Activated CD8-positive, alpha-beta memory T cell treated with anti-CD3 and anti-CD28 coated beads, Interleukin-2, amount 50 U/mL, for 1 hour (primary cell): ENCODE data around the gene OR1F1.
"Not testable (repeated sequence)": the region's sequence is repeated elsewhere in the genome, so short reads cannot be mapped to it uniquely, and the experiment has no call there.

ENCODE experiments used
- DNase-seq: peaks from one replicate; pipeline ENCODE4 v3.0.0-alpha.2; 2020; ENCODE audit errors: extremely low read depth

The OR1F1 gene

DNA sequence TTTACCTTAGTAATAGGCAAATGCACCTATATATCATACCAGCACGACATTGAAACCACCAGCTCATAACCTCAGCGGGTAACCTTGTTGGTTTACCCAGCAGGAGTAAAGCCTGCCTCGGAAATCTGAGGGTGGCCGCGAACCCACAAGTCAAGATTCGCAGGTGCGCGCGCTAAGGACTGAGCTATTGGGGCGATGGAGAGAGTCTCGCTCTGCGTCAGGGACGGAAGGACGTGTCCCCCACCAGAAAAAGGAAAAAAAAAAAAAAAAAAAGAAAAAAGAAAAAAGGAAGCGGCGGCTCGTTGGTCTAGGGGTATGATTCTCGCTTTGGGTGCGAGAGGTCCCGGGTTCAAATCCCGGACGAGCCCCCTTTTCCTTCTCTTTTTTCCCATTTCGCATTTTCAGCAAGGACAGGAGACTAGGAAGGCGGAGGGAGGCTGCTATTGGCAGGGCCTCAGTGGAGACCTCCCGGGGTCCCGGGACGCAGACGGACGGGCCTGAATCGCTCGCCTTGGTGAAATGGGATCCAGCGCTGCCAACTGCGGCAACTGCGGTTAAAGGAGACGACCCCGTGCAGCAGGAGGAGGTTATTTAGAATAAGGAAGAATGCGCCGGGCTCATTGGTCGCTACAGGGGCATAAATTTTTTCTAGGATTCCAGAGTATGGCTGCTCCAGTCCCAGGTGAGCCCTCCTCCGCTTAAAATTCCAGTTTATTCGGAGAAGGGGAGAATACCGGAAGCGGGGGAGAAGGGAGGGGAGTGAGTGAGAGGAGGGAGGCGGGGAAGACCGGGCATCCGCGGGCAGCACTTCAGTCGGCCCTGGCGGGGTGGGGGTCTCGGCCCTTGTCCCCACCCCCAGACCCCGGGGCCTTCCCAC lies at the start of gene OR1F1:
OR1F1 (plus strand) TSS at position 407 of the 877 bp plus-strand sequence.
- DNase-seq: no peak

DNA sequence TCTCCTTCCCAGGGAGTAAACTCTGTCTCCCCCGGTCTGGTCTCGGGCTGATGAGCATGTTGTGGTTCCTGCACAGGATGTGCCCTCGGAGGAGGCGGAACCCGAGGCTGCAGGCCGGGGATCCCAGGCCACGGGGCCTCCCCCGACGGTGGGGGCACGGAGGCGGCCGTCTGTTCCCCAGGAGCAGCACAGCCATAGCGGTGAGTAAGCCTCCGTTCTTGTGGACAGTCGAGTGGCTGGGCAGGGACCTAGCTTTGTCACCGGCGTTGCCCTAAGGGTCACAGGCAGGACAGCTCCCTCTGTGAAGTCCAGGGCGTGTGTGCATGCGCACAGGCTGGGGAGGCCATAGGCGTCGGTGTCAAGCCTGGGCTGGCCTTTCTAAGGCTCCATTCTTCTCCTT lies 49.7 kb upstream of the OR1F1 start:
- DNase-seq: no peak

DNA sequence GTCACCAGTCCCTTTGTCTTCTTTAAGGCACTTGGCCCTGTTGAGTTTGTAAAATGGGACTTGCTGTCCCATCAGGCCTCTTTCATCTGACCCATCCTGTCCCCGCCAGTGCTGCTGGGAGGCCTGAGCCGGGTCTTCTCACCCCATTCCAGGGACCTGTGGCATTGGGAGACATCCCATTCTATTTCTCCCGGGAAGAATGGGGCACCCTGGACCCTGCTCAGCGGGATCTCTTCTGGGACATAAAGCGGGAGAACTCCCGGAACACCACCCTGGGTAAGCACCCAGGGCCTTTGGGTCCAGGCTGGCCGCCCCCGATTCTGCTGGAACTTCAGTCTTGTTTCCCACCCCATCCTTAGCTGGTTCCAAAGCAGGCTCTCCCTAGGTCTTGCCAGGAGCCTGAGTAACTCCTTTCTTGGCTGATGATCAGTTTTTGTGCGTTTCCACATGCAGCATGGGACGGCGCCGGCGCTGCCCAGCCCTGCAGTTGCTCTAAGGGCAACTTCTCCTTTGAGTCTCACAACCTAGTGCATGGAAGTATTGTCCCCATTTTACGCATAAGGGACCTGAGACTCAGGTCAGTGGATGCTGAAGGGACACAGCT lies 49.1 kb upstream of the OR1F1 start:
- no peak for DNase-seq

DNA sequence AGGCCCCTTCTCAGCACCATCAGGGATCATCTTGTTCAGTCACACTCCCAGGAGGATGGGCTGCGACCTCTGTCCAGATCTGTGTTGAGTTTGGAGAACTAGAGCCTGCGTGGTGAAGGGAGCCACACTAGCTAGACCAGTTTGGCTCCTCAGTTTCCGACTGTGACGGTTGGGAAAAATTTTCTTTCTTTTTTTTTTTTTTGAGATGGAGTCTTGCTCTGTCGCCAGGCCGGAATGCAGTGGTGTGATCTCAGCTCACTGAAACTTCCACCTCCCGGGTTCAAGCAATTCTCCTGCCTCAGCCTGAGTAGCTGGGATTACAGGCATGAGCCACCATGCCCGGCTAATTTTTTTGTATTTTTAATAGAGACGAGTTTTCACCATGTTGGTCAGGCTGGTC lies 48.4 kb upstream of the OR1F1 start:
- not testable (repeated sequence) for DNase-seq

DNA sequence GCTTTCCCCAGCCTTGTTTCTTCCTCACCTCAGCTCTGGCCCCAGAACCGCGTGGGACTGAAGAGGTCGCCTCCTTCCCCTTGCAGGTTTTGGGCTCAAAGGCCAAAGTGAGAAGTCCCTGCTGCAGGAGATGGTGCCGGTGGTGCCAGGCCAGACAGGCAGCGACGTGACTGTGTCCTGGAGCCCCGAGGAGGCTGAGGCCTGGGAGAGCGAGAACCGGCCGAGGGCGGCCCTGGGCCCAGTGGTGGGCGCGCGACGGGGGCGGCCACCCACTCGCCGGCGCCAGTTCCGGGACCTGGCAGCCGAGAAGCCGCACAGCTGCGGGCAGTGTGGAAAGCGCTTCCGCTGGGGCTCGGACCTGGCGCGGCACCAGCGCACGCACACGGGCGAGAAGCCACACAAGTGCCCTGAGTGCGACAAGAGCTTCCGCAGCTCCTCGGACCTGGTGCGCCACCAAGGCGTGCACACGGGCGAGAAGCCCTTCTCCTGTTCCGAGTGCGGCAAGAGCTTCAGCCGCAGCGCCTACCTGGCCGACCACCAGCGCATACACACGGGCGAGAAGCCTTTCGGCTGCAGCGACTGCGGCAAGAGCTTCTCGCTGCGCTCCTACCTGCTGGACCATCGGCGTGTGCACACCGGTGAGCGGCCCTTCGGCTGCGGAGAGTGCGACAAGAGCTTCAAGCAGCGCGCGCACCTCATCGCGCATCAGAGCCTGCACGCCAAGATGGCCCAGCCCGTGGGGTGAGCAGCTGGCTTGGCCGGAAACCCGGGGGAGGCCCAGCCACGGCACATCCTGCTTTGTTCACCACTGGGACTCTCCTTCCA lies 47.2 kb upstream of the OR1F1 start:
- DNase-seq: no peak

DNA sequence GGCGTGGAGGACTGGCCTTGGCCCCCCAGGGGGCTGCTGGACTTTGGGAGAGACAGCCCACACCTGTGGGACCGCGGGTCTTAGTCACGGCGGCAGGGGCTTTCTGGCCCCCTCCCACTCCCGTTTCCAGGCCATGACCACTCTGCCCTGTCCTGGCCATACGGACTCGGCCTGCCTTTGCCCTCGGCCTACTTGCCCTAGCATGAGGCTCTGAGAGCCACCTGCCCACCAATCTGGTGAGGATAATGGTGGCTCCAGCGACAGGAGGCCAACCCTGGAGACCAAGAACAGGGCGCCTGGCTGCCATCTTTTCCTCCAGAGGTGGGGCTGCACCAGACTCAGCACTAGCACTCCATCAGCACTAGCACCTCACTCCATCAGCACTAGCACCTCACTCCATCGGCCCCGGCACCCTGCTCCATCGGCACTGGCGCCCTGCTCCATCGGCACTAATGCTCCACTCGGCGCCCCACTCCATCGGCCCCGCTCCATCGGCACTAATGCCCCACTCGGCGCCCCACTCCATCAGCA lies 46.2 kb upstream of the OR1F1 start:
- no peak for DNase-seq

DNA sequence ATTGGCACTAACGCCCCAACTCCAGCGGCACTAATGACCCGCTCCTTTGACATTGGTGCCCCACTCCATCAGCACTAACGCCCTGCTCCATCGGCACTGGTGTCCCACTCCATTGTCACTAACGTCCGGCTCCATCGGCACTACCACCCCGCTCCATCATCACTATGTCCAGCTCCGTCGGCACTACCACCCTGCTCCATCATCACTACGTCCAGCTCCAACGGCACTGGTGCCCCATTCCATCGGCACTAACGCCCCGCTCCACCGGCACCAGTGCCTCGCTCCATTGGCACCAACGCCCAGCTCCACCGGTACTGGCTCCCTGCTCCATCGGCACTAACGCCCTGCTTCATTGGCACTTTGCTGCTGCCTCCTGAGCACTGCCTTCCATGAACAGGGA lies 45.7 kb upstream of the OR1F1 start:
- DNase-seq: no peak

DNA sequence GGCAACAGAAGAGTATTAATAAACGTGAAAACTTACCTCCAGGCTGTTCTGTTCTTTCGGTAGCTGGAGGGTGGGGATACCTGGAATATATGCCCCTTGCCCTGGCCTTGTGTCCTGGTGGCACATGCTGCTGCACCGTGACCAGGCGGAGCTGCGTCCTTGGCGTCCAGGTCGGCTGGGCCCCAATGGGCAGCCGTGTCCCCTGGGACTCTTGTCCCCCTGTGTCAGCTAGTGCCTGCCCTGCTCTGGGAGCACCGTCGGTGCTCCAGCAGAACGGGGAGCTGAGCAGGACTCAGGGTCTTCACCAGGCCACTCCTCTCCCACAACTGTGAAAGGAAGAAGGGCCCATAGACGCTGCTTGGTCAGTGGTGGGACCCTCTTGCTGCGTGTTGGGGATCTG lies 45.2 kb upstream of the OR1F1 start:
- DNase-seq: no peak

DNA sequence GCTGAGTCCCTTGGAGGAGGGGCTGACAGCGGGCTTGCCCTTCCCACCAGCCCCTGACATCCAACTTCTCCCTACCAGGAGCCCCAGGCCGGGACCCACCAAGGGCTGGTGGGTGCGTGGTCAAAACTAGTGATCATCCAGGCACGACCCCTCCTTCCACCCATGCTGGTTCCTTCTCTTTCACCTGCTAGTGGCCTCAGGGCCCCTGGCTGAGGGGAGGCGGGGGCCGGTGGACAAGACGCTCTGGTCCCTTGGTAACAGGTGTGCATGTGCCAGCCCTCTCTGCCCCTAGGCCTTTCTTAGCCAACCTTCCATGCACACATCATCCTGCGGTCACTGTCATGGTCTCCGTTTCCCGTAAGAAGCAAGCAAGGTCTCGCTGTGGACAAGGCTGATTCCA lies 44.8 kb upstream of the OR1F1 start:
- DNase-seq: no peak

DNA sequence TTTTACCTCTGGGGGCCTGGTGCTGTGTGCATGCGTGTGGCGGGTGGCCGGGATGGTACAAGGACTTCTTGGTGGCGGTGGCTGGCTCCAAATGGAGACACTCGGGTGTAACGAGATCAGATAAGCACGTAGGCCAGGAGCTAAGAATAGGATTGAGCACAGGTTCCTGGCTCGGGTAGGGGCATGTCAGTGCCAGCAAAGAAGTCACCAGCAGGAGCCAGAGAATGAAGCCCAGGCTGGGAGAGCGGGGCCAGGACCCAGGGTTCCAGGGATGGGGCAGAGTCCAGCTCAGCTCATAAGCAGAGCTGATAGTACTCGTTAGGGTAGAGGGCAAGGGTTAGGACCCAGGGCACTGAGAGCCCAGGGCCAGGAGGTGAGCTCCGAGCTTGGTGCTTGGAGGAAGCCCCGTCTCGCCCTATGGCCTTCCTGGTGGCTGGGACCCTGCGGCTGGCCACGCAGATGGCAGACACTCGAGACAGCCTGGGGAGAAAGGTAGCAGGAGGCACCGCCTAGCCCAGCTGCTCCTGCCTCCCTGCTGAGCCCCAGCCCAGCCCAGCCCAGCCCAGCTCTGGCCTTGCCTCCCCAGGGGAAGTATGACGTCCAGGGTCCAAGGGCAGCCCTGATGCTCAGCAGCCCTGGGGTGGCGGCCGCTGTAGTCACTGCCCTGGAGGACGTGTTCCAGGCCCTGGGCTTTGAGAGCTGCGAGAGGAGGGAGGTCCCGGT lies 44.2 kb upstream of the OR1F1 start:
- no peak for DNase-seq

DNA sequence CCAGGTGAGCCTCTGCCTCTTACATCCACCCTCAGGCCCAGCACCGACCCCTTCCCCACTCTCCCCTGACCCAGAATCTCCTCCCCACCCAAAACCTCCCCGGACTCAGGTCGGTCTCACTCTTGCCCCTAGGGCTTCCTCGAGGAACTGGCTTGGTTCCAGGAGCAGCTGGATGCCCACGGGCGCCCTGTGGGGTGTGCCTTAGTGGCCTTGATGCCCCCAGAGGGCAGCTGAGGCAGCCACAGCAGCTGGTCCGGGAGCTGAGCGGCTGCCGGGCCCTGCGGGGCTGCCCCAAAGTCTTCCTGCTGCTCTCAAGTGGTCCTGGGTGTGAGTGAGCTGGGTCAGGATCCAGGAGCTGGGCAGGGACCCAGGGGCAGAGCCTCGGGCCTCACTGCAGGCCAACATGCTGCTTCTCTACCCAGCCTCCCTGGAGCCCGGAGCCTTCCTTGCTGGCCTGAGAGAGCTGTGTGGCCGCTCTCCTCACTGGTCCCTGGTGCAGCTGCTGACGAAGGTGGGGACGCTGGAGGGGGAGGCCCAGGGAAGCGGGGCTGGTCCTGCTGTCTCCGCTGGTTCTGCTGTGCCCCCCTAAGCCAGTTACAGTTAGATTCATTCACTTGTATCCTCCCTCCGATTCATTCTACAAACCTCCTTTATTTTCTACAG lies 43.6 kb upstream of the OR1F1 start:
- DNase-seq: no peak

DNA sequence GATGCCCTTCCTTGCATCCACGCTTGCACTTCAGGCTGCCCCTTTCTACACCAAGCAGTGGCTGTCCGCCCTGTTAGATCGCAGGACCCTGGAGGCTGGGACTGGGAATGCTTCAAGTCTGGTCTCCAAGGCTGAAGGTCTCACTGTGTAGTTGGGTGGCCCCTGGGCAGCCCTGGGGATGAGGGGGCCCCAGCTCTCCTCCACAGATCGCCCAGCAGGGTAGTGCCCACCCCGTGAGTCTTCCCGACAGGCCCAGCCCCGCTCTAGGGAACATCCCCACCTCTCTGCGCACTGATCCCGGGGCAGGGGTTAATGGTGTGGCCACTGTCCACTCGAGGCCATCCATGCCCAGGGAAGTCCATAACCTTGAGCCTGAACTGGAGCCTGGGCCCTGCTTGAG lies 42.9 kb upstream of the OR1F1 start:
- DNase-seq: no peak

DNA sequence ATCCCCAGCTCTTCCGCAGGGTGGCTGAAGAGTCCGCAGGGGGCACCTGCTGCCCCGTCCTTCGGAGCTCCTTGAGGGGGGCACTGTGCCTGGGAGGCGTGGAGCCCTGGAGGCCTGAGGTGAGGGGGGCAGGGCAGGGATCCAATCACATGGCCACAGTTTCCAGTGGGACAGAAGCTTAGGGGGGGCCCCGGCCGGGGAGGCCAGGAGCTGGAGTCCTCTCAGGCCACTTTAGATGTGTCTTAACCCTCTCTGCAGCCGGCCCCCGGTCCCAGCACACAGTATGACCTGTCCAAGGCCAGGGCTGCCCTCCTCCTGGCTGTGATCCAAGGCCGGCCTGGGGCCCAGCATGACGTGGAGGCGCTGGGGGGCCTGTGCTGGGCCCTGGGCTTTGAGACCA lies 42.3 kb upstream of the OR1F1 start:
- no peak for DNase-seq

DNA sequence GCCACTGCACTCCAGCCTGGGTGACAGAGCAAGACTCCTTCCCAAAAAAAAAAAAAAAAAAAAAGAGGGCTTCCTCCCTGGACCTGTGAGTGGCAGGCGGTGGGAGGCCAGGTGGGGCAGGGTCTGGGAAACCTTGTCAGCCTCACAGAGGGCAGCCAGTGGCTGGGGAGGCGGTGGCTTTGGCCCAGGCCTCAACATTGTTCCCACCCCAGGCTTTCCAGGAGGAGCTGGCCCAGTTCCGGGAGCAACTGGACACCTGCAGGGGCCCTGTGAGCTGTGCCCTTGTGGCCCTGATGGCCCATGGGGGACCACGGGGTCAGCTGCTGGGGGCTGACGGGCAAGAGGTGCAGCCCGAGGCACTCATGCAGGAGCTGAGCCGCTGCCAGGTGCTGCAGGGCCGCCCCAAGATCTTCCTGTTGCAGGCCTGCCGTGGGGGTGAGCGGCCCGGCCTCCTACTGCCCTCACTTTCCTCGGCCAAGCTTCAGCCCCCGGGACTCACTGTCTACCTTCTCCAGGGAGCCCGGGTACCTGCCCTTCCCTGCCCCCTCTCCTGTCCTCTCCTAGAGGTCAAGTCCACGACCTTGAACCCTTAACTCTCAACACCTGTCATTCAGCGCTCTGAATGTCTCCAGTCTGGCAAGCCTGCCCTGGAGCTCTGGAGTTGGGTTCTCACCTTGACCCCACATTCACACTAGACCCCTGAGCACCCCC lies 40.8 kb upstream of the OR1F1 start:
- DNase-seq: no peak

DNA sequence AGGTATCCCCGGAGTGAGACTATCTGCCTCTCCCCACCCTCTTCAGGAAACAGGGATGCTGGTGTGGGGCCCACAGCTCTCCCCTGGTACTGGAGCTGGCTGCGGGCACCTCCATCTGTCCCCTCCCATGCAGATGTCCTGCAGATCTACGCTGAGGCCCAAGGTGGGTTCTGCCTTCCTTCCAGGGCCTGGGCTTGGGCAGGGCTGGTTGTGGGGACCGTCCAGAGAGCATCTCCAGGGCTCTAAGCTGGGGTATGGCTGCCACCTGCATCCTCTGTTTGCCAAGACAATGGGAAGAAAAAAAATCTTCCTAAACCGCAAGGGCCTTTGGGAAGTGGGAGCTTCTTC lies 40.3 kb upstream of the OR1F1 start:
- no peak for DNase-seq

DNA sequence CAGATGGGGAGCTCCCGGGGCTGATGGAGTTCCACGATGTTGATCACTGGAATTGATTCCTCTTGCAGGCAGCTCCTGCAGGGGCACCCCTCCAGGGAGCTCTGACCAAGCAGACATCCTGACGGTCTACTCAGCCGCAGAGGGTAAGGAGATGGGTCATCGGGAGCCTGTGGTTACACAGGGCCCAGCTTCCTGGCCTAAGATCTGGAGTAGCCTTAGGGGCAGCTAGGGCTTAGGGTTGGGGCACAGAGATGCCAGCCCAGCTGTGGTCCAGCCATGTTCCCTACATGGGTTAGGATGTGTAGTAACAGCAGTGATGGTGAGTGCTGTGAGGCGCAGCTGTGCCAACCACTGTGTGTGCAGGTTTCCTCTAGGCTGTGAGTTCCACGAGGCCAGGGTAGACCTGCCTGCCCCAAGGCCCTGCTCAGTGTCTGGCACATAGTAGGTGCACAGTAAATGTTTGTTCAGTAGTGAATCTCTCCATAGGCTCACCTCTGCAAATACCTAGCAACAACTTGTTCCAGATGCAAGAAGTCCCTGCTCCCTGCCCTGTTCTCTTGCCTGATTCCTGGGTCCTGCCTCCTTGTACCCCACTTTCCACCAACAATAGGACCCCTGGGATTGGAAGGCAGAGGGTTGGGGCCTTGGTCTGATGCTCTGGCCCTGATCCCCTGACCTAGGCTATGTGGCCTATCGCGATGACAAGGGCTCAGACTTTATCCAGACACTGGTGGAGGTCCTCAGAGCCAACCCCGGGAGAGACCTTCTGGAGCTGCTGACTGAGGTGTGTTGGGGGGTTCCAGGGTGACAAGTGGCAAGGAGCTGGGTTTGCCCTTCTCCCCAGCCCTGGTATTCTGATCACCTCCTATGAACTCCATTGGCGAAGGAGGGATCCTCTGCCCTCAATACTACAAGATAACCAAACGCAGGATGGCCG lies 39.5 kb upstream of the OR1F1 start:
- no peak for DNase-seq

DNA sequence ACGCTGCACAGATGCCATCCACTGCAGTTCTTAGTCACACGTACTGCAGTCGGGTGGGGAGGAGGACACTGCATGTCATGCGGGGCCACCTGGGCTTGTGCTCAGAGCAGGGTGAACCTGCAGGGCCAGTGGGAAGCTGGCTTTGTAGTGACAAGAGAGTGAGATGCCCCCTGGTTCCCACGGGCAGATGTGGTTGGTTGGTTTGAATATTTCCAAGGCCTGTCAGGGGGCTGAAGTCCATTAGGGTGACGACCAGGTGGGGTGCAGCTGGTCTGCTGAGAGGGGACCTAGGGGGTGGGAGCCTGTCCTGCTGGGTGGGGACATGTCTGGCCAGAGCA lies 38.8 kb upstream of the OR1F1 start:
- DNase-seq: no peak

DNA sequence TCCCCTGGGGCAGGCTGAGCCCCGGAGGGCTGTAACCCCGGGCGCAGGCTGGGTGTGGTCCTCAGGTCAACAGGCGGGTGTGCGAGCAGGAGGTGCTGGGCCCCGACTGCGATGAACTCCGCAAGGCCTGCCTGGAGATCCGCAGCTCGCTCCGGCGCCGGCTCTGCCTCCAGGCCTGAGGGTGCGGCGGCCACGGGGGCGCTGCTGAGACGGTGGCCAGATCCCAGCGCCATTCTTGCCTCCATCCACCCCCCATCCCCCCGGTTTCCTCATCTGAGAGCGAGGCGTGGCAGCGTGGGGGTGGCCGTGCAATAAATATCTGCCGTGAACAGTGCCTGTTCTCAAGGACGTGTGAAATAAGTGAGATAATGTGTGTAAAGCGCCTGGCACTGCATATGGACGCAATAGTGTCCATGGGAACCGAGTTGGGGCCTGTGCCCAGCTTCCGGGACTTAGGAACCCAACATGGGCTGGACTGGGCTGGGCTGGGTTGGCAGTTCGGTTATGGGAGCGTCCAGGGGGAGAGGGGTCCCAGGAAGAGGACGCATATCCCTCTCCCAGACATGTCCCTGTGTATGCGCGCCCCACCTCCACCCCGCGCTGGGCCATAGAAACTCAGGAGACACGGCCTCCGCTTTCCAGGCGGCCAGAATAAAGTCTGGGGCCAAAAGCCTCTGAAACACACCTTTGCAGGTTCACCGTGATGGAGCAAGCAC lies 38.2 kb upstream of the OR1F1 start:
- no peak for DNase-seq
